Measurements from ENCODE around the gene SSPN.

Gene SSPN

DNA sequence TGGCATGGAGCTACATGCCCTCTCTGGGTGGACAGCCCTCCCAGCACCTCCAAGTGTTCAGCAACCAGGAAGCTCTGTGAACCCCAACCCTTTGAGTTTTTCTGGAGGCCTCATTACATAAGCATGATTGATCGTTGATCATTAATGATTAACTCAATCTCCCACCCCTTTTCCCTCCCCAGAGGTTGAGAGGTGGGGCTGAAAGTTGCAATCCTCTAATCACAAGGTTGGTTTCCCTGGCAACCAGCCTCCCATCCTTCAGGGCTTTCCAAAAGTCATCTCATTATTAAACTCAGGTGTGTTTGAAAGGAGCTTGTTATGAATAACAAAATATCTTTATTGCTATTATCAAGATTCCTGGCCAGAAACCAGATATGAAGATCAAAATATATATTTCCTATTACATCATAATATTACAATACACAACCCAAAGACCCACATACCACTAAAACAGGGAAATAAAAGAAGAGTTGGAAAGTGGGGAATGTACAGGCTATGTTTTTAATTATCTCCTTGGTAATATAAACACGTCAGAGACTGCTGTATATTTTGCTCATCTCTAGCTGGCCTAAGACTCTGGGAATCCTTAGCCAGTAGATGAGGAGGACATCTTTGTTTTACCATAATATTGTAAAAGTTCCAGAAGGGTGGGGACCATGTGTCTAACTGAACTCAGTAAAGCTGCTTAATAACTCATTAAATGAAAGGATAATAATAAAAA is 73.6 kb downstream of the SSPN start:
- no peak for DNase-seq

DNA sequence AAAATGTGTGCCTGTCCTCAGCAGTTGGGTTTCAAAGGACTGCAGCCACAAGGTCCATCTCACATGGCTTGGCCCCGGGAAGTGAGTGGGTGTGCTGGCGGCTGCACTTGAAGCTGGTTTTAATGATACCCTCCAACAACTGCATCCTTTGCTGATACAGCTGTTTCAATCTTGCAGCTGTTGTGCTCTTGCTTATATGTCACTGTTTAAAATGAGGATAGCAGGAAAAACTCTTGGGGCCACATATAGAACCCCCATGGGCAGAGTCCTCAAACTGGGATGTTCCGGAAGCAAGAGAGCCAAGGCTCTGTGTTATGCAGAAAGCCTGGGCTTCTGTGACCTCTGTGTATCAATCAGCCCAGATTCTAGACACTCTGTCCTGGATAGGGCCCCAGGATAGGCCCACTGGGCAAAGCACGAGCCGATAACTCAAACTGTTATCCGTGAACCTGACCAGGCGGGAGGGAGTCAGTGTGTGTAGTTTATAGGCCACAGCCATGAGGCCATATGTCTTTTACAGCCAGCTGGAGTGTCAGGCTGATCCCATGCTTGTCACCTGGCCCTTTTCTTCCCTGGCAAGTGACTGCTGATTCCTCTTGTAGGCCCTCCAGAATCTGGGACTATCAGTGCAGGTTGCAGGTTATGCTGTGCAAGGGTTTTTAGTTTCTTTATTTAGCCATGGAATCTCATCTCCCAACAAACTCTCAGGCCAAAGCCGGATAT is 74.3 kb downstream of the SSPN start:
- DNase-seq, result no peak

DNA sequence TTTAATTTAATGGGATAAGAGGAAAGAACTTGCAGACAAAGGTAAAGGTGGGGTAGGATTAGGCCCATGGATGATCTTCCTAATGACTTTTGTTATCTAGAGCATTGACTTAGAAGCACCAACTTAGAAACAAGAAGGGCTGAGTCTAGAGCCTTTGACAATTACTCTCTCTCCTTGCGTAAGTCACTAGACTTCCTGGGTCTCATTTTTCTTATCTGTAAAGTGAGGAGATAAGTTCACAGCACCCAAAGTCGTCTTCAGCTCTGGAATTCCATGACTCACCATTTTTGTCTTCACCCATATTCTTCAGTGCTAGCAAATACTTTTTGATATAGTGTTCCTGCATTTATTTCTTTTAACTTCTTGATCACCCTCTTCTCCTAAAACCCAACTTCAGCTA is 75.7 kb downstream of the SSPN start:
- peak; percentile 71 for DNase-seq

DNA sequence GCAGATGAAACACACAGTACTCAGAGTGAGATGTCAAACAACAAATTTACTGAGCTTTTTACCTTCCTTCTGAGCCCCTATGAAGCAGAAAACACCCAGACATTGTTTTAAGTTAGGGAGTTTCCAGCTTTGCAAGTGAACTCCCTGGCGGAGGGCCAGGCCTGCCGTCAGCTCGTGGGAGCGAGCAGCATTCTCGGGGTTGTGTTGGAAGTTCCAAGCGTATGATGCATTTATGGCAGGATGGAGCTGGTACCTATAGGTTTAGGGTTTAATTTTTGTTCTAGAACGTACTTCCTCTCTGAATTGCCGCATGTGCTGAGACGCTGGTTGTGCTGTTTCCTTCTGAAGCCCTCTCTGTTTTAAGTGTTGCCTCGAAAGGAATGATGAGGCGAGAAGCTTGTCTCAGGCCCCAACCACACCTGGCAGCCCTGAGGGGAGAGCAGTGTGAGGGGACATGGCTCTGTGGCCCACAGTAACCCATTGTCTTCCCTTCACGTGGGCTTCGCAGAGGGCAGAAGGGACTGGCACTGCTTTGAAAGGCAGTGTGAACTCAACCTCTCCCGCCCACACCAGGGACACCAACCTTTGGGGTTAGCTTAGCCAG is 76.6 kb downstream of the SSPN start:
- peak; percentile 86 for DNase-seq

DNA sequence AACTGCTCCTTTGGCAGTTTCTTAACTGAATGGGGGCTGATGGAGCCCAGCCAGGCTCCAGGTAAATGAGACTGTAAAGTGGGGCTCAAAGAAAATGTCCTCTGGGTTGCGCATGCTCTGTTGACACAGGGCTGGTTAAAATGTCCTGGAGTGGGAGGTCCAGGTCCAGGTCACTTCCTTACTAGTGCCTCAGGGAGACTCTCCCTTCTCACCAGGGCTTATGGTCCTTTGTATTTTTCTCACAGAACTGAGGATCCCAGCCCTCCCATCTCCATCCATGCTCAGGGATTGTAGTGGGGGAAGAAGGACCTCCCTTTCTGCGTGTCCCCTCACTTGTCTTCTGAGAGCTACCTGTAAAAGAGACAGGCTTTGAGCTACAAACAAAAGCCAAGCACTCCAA is 77.5 kb downstream of the SSPN start:
- DNase-seq, result no peak

DNA sequence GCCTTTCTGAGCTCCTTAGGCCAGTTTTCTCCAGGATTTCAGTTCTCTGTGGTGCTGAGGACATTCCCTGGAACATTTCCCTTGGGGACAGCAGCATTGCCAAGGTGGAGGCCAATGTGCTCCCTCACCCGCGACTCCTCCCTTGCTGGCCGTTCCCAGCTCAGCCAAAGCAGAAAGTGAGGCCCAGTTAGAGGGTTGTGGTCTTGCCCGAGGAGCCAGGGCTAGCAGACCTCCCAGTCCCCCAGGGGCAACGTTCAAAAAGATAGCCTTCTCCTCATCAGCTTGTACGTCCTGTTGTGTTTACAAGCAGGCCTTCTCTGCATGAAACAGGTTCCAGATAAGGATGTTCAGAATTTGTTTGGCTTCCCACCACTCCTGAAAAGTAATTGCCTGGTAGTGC is 78.4 kb downstream of the SSPN start:
- DNase-seq, result no peak

DNA sequence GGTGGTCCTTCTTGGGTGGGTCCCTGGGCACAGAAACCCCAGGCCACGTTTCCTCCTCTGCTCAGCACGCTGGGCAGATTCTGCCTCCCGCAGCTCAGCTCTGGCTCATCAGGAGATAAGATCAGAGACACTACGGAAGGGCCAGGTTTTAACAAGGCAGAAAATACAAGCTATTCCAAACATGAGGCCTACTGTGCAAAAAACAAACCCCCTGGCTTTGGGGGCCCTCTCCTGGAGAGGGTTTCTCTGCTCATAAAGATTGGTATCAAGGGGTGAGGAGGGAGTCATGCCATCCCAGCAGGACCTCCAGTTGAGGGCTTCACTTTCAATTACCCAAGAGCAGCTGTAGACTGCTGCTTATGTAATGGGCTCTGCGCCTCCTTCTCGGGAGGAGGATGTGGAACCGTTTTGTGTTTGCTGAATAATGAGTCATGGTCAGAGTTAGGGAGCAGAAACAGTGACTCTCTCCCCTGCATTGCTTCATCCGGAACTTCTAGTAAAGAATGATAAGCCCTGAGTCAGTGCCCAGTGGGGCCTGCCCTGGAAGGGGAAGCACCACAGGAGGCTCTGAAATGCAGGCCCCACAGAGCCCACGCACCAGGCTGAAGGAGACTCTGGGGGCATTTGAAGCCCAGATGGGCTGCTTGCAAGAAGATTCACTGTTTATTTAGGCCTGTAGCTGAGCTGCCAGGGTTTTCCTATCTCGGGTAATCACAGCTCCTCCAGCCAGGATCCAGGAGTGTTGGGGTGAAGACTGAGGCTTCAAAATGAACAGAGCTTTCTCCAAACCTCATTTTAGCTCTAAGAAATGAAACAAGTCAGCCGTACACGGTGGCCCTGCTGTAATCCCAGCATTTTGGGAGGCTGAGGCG is 79.3 kb downstream of the SSPN start:
- DNase-seq, result peak; percentile 99

DNA sequence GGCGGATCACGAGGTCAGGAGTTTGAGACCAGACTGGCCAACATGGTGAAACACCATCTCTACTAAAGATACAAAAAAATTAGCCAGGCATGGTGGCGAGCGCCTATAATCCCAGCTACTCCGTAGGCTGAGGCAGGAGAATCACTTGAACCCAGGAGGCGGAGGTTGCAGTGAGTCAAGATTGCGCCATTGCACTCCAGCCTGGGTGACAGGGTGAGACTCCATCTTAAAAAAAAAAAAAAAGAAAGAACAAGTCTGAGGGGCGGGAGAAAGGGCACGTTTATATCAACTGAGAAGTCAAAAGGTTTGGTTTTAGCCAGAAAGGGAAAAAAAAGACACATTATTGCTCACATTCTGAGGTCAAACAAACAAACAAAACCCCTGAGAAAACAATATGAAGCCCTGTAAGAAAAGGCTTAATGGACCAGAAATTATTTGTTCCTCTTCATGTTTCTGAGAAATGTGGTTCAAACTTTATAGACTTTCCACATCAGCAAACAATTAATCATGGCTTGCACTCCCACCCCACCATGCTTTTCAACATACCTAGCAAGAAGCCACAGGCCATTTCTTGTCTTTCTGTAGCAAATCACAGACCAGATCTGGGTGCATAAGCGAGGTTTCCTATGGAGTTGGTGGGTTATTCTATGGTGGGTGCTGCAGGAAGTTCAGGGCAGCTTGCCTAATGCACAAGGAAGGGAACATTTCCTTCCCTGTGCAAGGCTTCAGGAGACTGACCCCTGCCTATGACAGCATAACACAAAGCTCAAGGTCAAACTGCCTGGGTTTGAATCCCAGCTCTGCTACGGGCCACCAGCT is 80.1 kb downstream of the SSPN start:
- DNase-seq, result no peak

DNA sequence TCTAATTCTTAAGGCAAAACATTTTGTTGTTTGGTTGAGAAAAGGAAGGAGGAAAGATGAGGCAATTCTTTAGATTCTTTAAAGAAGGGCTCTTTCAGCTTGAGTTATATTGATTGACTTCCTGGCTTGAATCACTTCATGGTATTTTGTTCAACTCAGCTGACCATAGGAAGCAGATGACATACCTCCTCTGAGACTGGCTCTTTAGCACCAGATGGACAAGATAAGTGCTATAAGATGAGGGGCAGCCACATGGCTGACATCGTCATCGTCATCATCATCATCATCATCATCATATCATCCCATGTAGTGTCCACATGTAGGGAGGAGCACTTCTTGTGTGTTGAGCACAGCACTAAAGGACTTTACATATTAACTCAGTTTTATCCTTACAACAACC is 81.3 kb downstream of the SSPN start:
- peak; percentile 41 for DNase-seq

DNA sequence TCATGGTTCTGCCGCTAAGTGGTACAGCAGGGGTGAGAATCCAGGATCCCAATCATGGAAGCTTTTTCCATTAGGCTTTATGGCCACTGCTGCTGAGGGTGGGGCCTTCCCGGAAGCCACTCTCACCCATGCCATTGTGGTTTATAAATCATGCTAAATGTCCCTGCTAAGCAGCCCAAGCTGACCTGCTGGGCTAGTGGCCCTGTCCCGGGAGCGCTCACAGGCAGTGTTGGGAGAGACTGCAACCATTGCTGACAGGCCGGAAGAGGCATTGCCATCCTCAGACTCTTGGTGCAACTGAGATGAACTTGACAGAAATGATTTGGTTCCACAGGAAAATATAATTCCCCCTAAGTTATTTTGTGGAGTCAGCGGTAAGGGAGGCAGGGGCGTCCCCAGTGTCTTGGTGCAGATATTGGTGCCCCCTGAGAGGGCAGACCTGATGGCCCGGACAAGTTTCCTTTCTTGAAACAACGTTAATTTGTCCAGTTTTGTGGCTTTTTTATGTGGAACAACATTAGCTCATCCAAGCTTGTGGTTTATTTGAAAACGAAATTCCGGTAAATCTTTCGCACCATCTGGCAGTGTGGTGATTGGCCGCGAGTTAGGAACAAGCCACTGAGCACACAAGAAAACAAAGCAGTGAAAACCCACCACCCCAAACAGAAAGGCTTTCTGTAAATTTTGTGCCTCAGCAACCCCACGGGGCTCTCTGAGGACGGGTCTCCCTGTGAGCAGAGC is 82.3 kb downstream of the SSPN start:
- peak; percentile 33 for DNase-seq

DNA sequence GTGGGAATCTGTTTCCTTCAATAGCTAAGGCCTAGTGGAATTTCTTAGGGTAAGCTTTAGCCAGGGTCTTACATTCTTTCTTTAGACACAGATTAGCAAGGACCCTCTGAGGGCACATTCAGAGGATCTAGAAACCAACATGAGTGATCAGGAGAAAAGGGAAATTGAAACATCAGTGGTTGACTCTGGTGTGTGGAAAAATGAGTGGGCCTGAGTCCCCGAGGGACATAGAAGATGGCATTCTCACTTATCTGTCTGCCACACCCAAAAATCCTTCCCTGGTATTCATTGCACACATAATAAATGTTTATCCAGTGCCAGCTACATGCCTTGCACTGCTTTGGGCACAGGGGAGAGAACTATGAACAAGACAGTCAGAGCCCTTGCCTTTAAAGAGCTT is 82.9 kb downstream of the SSPN start:
- DNase-seq, result no peak

DNA sequence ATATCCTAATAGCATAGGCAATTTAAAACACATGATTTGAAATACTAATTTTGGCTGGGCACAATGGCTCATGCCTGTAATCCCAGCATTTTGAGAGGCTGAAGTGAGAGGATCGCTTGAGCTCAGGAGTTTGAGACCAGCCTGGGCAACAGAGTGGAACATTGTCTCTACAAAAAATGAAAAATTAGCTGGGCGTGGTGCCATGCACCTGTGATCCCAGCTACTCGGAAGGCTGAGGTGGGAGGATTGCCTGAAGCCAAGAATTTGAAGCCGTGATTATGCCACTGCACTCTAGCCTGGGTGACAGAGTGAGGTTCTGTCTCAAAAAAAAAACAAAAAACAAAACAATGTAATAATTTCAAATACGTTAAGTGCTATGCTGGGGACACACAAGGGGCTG is 83.3 kb downstream of the SSPN start:
- no peak for DNase-seq

DNA sequence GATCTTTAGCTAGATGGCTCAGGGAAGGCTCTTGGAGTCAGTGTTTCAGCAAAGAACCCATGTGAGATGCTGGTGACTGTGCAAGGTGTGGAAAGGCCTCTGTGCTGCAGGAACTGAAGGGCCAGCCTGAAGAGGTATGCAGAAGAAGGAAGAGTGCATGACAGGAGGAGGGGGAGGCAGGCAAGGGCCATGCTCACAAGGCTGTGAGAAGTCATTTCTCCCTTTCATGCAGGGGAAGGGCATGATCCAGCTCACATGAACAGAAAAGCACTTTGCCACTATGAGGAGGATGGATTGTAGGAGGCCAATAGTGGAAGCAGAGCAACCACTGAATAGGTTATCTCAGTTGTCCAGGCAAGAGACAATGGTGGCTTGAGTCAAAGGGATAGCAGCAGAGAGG is 83.7 kb downstream of the SSPN start:
- DNase-seq, result no peak

DNA sequence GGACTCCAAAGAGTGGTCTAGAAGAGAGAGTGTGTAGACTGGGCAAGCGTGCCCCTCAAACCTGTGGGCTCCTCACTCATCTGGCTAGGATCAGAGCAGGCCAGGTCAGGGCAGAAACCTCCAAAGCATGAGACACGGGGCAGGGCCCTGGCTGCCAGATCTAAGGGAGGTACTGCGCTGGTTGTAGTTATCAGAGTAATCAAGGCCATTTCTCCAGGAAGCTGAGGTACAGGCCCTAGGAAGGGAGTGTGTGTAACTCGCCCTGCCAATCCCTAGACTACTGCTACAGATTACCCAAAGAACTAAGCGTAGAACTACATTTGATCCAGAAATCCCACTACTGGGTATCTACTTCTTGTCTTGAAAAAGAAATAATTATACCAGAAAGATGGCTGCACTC is 84.5 kb downstream of the SSPN start:
- no peak for DNase-seq

DNA sequence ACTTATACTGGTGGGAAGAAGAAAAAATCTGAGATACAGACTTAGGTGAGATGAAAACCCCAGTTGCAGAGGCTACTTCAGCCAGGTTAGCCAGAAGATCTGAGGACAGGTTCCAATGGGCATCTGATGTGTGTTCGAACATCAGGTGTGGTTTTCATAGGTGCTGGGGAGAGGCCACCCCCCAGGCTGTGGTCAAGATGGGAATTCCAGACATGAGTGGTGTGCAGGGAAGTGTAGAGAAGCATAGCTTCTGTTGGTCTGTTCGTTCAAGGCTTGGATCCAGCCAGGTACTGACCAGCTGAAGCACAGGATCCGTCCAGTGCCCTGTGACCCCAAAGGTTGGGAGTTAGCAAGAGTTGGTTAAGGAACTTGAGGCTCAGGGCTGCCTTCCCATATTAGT is 85.5 kb downstream of the SSPN start:
- DNase-seq, result no peak

DNA sequence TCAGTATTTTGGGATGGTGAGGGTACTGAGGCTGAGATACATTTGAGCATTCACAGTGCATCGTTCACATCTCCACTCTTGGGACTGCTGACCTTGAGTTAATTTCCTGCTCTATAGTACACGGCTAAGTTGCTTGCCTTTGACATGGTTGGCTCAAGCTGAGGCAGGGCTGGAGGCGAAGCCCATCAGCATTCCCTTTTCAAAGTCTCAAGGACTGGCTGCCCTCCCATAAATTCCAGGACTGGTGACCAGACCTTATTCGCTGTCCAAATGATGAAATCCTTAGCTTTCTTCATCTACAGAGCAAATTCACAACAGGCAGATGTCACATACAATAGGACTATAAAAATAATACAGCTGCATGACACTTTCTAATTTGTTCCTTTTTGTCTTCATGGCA is 85.9 kb downstream of the SSPN start:
- no peak for DNase-seq

DNA sequence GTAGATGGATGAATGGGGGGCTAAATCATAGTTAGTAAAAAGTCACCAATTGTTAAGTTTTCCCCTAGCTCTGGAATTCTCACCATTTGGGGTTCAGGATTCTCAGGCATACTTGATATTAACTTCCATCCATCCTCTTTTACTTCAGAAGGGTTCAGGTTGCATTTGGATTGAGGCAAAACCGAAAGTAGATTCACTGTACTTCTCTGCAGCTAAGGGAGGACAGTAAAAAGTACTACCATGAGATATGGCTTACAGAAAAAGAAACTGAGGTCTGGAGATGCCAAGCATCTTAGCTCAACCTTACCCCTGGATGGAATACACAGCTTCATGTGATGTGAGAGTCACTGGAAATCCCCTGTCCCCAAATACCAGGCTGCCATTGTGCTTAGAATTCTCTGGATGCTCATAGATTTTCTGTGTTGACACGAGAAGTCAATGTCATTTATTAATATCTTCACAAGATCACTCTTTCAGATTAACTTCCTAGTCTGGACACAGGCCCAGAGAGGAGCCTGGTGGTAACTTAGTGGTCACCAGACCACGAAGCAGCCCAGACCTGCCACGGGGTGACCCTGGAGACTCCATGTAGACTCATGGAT is 87.1 kb downstream of the SSPN start:
- no peak for DNase-seq

DNA sequence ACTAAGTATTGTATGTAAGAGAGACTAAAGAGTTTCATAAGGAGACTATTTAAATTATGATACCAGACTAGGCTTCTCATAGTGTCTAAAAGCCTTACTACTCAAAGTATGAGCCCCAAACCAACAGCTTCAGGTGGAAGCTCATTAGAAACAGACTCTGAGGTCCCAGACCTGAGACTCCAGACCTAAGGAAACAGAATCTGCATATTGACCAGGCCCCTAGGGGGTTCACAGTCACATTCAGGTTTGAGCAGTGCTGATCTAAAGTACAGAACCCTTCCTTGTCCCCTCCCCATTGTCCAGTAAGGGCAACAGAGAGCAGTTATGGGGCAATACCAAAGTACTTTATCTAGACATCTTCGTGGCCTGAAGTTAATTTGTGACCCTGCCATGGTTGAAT is 87.7 kb downstream of the SSPN start:
- no peak for DNase-seq

DNA sequence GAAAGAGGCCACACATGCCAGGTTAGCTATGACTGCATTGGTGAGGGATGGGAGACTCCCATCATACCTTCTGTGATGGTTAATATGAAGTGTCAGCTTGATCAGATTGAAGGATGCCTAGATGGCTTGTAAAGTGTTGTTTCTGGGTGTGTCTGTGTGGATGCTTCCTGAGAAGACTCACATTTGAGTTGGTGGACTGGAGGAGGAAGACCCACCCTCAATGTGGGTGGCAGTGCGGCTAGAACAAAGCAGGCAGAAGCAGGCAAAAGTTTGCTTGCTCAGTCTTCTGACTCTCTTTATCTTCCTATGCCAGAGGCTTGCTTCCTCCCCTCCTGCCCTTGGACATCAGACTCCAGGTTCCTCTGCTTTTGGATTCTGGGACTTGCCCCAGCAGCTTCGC is 88.2 kb downstream of the SSPN start:
- DNase-seq, result no peak

DNA sequence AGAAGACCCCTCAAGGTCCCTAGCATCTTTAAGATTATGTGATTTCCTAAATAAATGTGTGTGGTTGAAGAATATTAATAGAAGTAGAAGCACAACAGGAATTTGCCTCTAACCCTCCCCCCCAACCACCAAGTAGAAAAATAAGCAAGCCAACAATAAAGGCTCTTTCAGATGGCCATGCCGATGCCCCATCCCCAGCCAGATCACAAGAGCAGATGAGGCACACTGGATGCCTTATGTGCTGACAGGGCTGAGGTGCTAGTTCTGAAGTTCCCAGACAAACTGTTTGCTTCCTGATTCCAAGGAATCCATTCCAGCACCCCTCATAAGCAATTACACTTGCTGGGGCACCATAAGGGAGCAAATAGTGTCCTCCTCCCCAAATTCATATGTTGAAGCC is 90.0 kb downstream of the SSPN start:
- DNase-seq, result no peak

DNA sequence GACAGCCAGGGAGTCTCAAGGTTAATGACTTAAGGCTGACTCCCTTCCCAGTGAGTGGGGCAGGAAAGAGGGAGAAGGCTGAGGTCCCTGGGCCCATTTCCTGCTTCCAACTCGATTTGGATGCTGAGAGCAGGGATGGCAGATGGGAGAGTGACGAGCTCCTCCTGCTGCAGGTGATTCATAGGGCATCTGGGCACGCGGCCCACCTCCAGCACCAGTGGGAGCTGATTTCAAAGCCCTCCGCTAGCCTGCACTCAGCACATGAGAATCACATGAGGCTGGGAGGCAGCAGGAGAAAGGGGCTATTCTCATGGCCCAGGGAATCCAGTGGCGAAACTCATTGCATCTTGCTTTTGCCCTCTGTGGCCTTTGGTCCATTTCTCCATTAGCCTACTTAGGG is 90.8 kb downstream of the SSPN start:
- DNase-seq, result no peak

Data from EL (cell line).